Heart left ventricle (tissue), 16 donors: ENCODE measurements around the gene S100A3. TPM values are rescaled to one million over a fixed set of nuclear protein-coding genes. Genes with fewer than 3 reads are reported as not detected.
"Not testable (repeated sequence)": the region's sequence is repeated elsewhere in the genome, so short reads cannot be mapped to it uniquely, and the experiment has no call there.

Experiments used
- ATAC-seq, 4 donors: fragments of 200-7000 bp; cut with Tn5 transposase; one replicate each; pipeline ENCODE4 v1.9.1; 2020 to 2022; ENCODE audit warnings: moderate library complexity in 4 of 4, mild to moderate bottlenecking in 3 of 4, moderate number of reproducible peaks in 1 of 4
- DNase-seq, 5 donors: peaks; one replicate each; pipeline ENCODE4 v3.0.0-alpha.2; 2020
- H3K27ac ChIP-seq, 12 donors: fragments of 200-600 bp; sonication (generic) in 4 of 12; one replicate each; pipeline versions ENCODE4 v1.5.0 to v1.8.0; 2016 to 2022; ENCODE audit warnings: mild to moderate bottlenecking in 2 of 12
- H3K27me3 ChIP-seq, 9 donors: fragments of 200-600 bp; sonication (generic) in 2 of 9; one replicate each; pipeline versions ENCODE4 v1.5.1 to v1.8.0; 2016 to 2022; ENCODE audit warnings: mild to moderate bottlenecking in 3 of 9
- H3K36me3 ChIP-seq, 9 donors: fragments of 200-600 bp; sonication (generic) in 2 of 9; one replicate each; pipeline versions ENCODE4 v1.5.0 to v1.8.0; 2018 to 2022; ENCODE audit warnings: mild to moderate bottlenecking in 2 of 9
- H3K4me1 ChIP-seq, 12 donors: fragments of 200-600 bp; sonication (generic) in 4 of 12; one replicate each; pipeline versions ENCODE4 v1.5.0 to v1.8.0; 2016 to 2022; ENCODE audit warnings: mild to moderate bottlenecking in 3 of 12
- H3K4me3 ChIP-seq, 12 donors: fragments of 200-600 bp; sonication (generic) in 4 of 12; one replicate each; pipeline versions ENCODE4 v1.5.0 to v1.8.0; 2017 to 2022; ENCODE audit warnings: mild to moderate bottlenecking in 9 of 12, moderate library complexity in 4 of 12
- H3K9me3 ChIP-seq, 12 donors: fragments of 200-600 bp; sonication (generic) in 4 of 12; one replicate each; pipeline versions ENCODE4 v1.5.0 to v1.8.0; 2016 to 2022; ENCODE audit warnings: mild to moderate bottlenecking in 1 of 12
- CTCF ChIP-seq, 12 donors: fragments of 200-600 bp; sonication (generic) in 4 of 12; IDR thresholded peaks; one replicate each; pipeline versions ENCODE4 v1.5.0 to v1.8.0; 2018 to 2022; ENCODE audit warnings: antibody characterized with exemption in 12 of 12, mild to moderate bottlenecking in 5 of 12
- POLR2A ChIP-seq, 2 donors: fragments of 450-650 bp; IDR thresholded peaks; one replicate each; pipeline ENCODE4 v1.6.1; 2017; ENCODE audit warnings: antibody characterized with exemption in 2 of 2, mild to moderate bottlenecking in 2 of 2, moderate library complexity in 2 of 2
- WGBS, 4 donors: extraction: QIAGEN DNeasy Blood & Tissue Kit in 2 of 4; methylation state at CpG; one replicate each; pipeline versions ENCODE4 v1.1.5 to v1.1.7; 2013 to 2018; 5-methylcytosine and 5-hydroxymethylcytosine counted together
- intact Hi-C, 10 donors: fragments of 100-400 bp; cut with DNase I; formaldehyde crosslinking; loops; one replicate each; pipeline versions ENCODE4 v1.11.1 to v1.14.2; 2022
- polyA plus RNA-seq, 2 donors: library from polyadenylated mRNA; stranded (reverse); fragments of 200-250 nt; gene quantifications; one replicate each; pipeline ENCODE4 v1.2.3, GENCODE V29; 2013
- total RNA-seq, 9 donors: library from RNA; depleted of rRNA in 2 of 9; stranded (reverse); fragments of >200 nt in 2 of 9; fragmentation: NEBNext Ultra II Directional in 3 of 9; extraction: Animal tissue kit (Norgen Biotek cat#: 25700) in 3 of 9; gene quantifications; one replicate each; pipeline versions ENCODE4 v1.1.0 to v1.2.4, GENCODE V29; 2016 to 2023
- donor health status: ischemic (EF 13 %, LVEDD 7.1; RV severe dilation, severe dysfunction).
- donor health status: healthy with polysubstance abuse.
- donor health status: DM: no; HTN: yes; CAD: no.
- donor health status: DM: no; HTN: no; CAD: no.
- donor health status: ischemic (EF 25% LVEDD 6.9; RV normal size, moderate dysfunction).
- donor health status: ischemic (EF 25% LVEDD 5.7; RV mildly dilated, moderate dysfunction).
- donor health status: healthy.
- donor health status: DM: yes; HTN: yes; CAD: no.
- donor health status: ischemic (EF 35%, LVEDD 5.7; RV mildly dilated, moderate dysfunction).
- donor health status: nonischemic (EF 11% LVEDD 7.7; RV severe dilation, severe dysfunction).
- donor health status: DM: yes; HTN: yes; CAD: no.
- donor health status: PGD.
- donor health status: ischemic (EF 29% LVEDD 5.4; RV normal size, mild dysfunction).
- donor health status: nonischemic (EF 23%, LVEDD 6.1; RV moderate dilation, normal function).

S100A3 gene
- total and polyA plus RNA-seq, 11 donors: 0.57 to 5.9 (median 1.1) TPM; not detected in 2

GRCh38 chr1:153585006-153585405, 35.9 kb upstream of the S100A3 start:
- H3K36me3 ChIP-seq: no peaks in the 10 kb centered on the region
- ATAC-seq: no peak
- no peak overlapping the region for H3K27ac ChIP-seq
- no peaks in the 10 kb centered on the region for H3K9me3 ChIP-seq
- H3K27me3 ChIP-seq: no peaks in the 10 kb centered on the region
- H3K4me1 ChIP-seq: peaks cover 0 to 10% (median 2%) of the 10 kb centered on the region in 12 donors
- intact Hi-C loops: no loop called here
- DNase-seq: no peak
- WGBS, 4 donors: 84 to 89% (median 85%) methylated on average over 1 of the region's 1 CpG
- TF ChIP-seq POLR2A (IDR thresholded peaks at IDR 0.05): no peak
- TF ChIP-seq CTCF (IDR thresholded peaks at IDR 0.05): no peak
- no peak overlapping the region for H3K4me3 ChIP-seq

DNA sequence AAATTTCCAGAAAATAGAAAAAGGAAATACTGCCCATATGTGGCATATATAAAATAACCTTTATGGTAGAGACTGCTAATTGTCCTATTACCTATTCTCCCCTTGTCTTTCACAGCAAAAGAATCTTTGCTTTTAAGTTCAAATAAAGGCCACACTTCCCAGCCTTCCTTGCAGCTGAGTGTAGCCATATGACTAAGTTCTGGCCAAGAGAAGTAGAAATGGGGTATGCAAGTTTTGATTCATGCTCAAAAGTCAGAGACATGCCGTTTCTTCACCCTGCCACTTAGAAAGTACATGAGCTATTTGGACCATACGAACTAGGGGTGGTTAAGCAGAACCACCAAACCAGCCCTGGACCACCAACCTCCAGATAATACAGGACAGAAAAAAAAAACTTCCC, 34.9 kb upstream of the S100A3 start:
- no peak for ATAC-seq
- intact Hi-C loops: no loop called here
- H3K27me3 ChIP-seq: no peaks in the 10 kb centered on the region

GRCh38 chr1:153583514-153583913, 34.5 kb upstream of the S100A3 start:
- WGBS, 4 donors: 78 to 88% (median 84%) methylated on average over 3 of the region's 3 CpGs
- H3K27me3 ChIP-seq, ATAC-seq, H3K36me3 ChIP-seq, H3K27ac ChIP-seq, H3K4me3 ChIP-seq, DNase-seq, H3K9me3 ChIP-seq, intact Hi-C loops: not testable (repeated sequence)
- H3K4me1 ChIP-seq: peaks cover 0 to 10% (median 2%) of the 10 kb centered on the region in 12 donors

More for the DNA sequence above, 34.9 kb upstream of the S100A3 start:
- no peak for DNase-seq
- H3K9me3 ChIP-seq: no peaks in the 10 kb centered on the region
- no peak overlapping the region for H3K27ac ChIP-seq
- TF ChIP-seq POLR2A (IDR thresholded peaks at IDR 0.05) (no peak), CTCF (IDR thresholded peaks at IDR 0.05) (no peak)
- no peak overlapping the region for H3K4me3 ChIP-seq
- H3K4me1 ChIP-seq: peaks cover 0 to 10% (median 2%) of the 10 kb centered on the region in 12 donors
- WGBS, 4 donors: 82 to 93% (median 84%) methylated on average over 2 of the region's 2 CpGs
- no peaks in the 10 kb centered on the region for H3K36me3 ChIP-seq

DNA sequence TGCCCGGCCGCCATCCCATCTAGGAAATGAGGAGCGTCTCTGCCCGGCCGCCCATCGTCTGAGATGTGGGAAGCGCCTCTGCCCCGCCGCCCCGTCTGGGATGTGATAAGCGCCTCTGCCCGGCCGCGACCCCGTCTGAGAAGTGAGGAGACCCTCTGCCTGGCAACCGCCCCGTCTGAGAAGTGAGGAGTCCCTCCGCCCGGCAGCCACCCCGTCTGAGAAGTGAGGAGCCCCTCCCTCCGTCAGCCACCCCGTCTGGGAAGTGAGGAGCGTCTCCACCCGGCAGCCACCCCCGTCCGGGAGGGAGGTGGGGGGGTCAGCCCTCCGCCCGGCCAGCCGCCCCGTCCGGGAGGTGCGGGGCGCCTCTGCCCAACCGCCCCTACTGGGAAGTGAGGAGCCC, 33.8 kb upstream of the S100A3 start:
- WGBS, 4 donors: 91 to 95% (median 93%) methylated on average over 27 to 34 of the region's 34 CpGs
- H3K9me3 ChIP-seq, H3K27ac ChIP-seq, intact Hi-C loops, ATAC-seq, DNase-seq, H3K36me3 ChIP-seq, H3K27me3 ChIP-seq, H3K4me3 ChIP-seq: not testable (repeated sequence)
- peaks cover 0 to 10% (median 2%) of the 10 kb centered on the region in 12 donors for H3K4me1 ChIP-seq

DNA sequence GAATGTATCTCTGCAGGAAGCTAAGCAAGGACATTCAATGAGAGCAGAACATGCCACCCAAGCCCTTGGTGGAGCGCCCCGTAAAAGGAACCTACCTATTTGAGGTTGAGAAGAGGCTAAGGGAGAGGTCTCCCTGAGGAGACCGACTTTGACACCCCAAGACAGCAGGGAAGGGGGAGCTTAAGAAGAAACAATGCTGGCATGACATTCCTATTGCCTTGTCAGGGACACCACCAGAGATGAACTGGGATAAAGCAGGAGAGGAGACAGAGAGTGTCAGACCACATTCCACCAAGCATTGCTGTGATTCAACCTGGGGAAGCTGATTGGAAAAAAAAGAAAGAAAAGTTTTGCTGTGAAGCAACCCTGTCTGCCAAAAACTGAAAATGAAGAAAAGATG, 29.9 kb upstream of the S100A3 start:
- Histone ChIP-seq H3K4me1 (no peaks in the 10 kb centered on the region), H3K27ac (no peak overlapping the region), H3K36me3 (no peaks in the 10 kb centered on the region), H3K9me3 (no peaks in the 10 kb centered on the region), H3K4me3 (no peak overlapping the region), H3K27me3 (no peaks in the 10 kb centered on the region)
- intact Hi-C loops: loop anchor here in 5 of 10 donors (10.0 kb wide), 4 partner anchors 76 to 224 kb away; partner anchors contain the start of genes S100A9 (in 1 of the 5) and SNAPIN (in 1 of the 5)
- ATAC-seq (no peak), DNase-seq (no peak)
- no peak for TF ChIP-seq POLR2A (IDR thresholded peaks at IDR 0.05)
- TF ChIP-seq CTCF (IDR thresholded peaks at IDR 0.05): no peak
- 76 to 89% (median 85%) methylated on average over 3 of the region's 3 CpGs for WGBS, 4 donors
